Muscle layer of colon (tissue), 2 donors: ENCODE data around the gene MCFD2.
"Not testable (repeated sequence)": the region's sequence is repeated elsewhere in the genome, so short reads cannot be mapped to it uniquely, and the experiment has no call there.

Source experiments
- H3K27ac ChIP-seq: one replicate; pipeline ENCODE4 v1.7.0; 2013; ENCODE audit warnings: low read depth, mild to moderate bottlenecking, low read length, moderate library complexity
- H3K27me3 ChIP-seq, 2 donors: one replicate each; pipeline ENCODE4 v1.7.0; 2013; ENCODE audit warnings: low read length in 2 of 2, mild to moderate bottlenecking in 2 of 2; ENCODE audit not compliant: insufficient read depth in 2 of 2, control insufficient read depth in 1 of 2
- H3K36me3 ChIP-seq: one replicate; pipeline ENCODE4 v1.7.0; 2013; ENCODE audit warnings: mild to moderate bottlenecking, low read length; ENCODE audit not compliant: insufficient read depth
- H3K4me1 ChIP-seq: one replicate; pipeline ENCODE4 v1.7.0; 2013; ENCODE audit warnings: mild to moderate bottlenecking, low read length; ENCODE audit not compliant: insufficient read depth
- H3K4me3 ChIP-seq, 2 donors: one replicate each; pipeline ENCODE4 v1.7.0; 2013; ENCODE audit warnings: low read length in 2 of 2, low read depth in 1 of 2, mild to moderate bottlenecking in 1 of 2, moderate library complexity in 1 of 2
- H3K9ac ChIP-seq: one replicate; pipeline ENCODE4 v1.7.0; 2013; ENCODE audit warnings: low read length
- H3K9me3 ChIP-seq: one replicate; pipeline ENCODE4 v1.7.0; 2013; ENCODE audit warnings: mild to moderate bottlenecking, low read length
- donor health status: abdominal sarcoma.
- donor health status: Adenocarcinoma of cecum.

The MCFD2 gene

GRCh38 chr2:46914578-46915230 is 902 bp downstream of the MCFD2 start:
- H3K27ac ChIP-seq, result peak overlapping the region; percentile 97
- H3K36me3 ChIP-seq, result peaks cover 9% of the 10 kb centered on the region
- H3K4me1 ChIP-seq, result peaks cover 26% of the 10 kb centered on the region
- H3K9me3 ChIP-seq, result no peaks in the 10 kb centered on the region
- peak overlapping the region; percentile 90 to 93 for H3K4me3 ChIP-seq
- no peaks in the 10 kb centered on the region for H3K27me3 ChIP-seq
- H3K9ac ChIP-seq, result peak overlapping the region; percentile 62

GRCh38 chr2:46913471-46914381 is 1.9 kb downstream of the MCFD2 start:
- peaks cover 26% of the 10 kb centered on the region for H3K4me1 ChIP-seq
- H3K9me3 ChIP-seq, result no peaks in the 10 kb centered on the region
- peak overlapping the region; percentile 7 for H3K27ac ChIP-seq
- no peaks in the 10 kb centered on the region for H3K27me3 ChIP-seq
- peak overlapping the region; percentile 62 for H3K9ac ChIP-seq
- H3K4me3 ChIP-seq, result peak overlapping the region in 1 of 2 donors; percentile 90
- H3K36me3 ChIP-seq, result peaks cover 19% of the 10 kb centered on the region

GRCh38 chr2:46909771-46910419 is 5.7 kb downstream of the MCFD2 start:
- H3K27me3 ChIP-seq, result no peaks in the 10 kb centered on the region
- no peak overlapping the region for H3K27ac ChIP-seq
- no peak overlapping the region for H3K9ac ChIP-seq
- no peak overlapping the region for H3K4me3 ChIP-seq
- peaks cover 26% of the 10 kb centered on the region for H3K4me1 ChIP-seq
- H3K36me3 ChIP-seq, result peaks cover 52% of the 10 kb centered on the region
- H3K9me3 ChIP-seq, result no peaks in the 10 kb centered on the region

GRCh38 chr2:46909150-46909549 is 6.5 kb downstream of the MCFD2 start:
- Histone ChIP-seq H3K9ac (no peak overlapping the region), H3K27me3 (no peaks in the 10 kb centered on the region), H3K4me3 (no peak overlapping the region), H3K9me3 (no peaks in the 10 kb centered on the region), H3K4me1 (peaks cover 18% of the 10 kb centered on the region), H3K27ac (no peak overlapping the region), H3K36me3 (peaks cover 52% of the 10 kb centered on the region)

- peaks cover 44% of the 10 kb centered on the region for H3K36me3 ChIP-seq
- not testable (repeated sequence) for H3K9ac ChIP-seq, H3K27me3 ChIP-seq, H3K4me1 ChIP-seq, H3K9me3 ChIP-seq, H3K4me3 ChIP-seq, H3K27ac ChIP-seq
Observed at GRCh38 chr2:46904908-46905678, 10.5 kb downstream of the MCFD2 start.

- not testable (repeated sequence) for H3K9ac ChIP-seq, H3K9me3 ChIP-seq, H3K27ac ChIP-seq, H3K4me1 ChIP-seq, H3K4me3 ChIP-seq, H3K27me3 ChIP-seq
- peaks cover 26% of the 10 kb centered on the region for H3K36me3 ChIP-seq
Observed at GRCh38 chr2:46902980-46903379, 12.6 kb downstream of the MCFD2 start.

- Histone ChIP-seq H3K27ac (no peak overlapping the region), H3K36me3 (peaks cover 20% of the 10 kb centered on the region), H3K9ac (no peak overlapping the region), H3K27me3 (no peaks in the 10 kb centered on the region), H3K4me3 (no peak overlapping the region), H3K9me3 (no peaks in the 10 kb centered on the region), H3K4me1 (no peaks in the 10 kb centered on the region)
Observed at GRCh38 chr2:46902465-46902864, 13.1 kb downstream of the MCFD2 start.

GRCh38 chr2:46901611-46902010 is 14.0 kb downstream of the MCFD2 start:
- Histone ChIP-seq H3K36me3 (peaks cover 12% of the 10 kb centered on the region), H3K9me3 (no peaks in the 10 kb centered on the region), H3K4me1 (no peaks in the 10 kb centered on the region), H3K27me3 (no peaks in the 10 kb centered on the region), H3K9ac (no peak overlapping the region), H3K4me3 (no peak overlapping the region), H3K27ac (no peak overlapping the region)

- H3K4me1 ChIP-seq, result no peaks in the 10 kb centered on the region
- H3K9me3 ChIP-seq, result no peaks in the 10 kb centered on the region
- no peak overlapping the region for H3K27ac ChIP-seq
- peaks cover 5% of the 10 kb centered on the region for H3K36me3 ChIP-seq
- H3K4me3 ChIP-seq, result no peak overlapping the region
- no peak overlapping the region for H3K9ac ChIP-seq
- no peaks in the 10 kb centered on the region for H3K27me3 ChIP-seq
Observed at GRCh38 chr2:46900381-46900780, 15.2 kb downstream of the MCFD2 start.

- Histone ChIP-seq H3K9ac (no peak overlapping the region), H3K27me3 (no peaks in the 10 kb centered on the region), H3K4me1 (no peaks in the 10 kb centered on the region), H3K9me3 (no peaks in the 10 kb centered on the region), H3K4me3 (no peak overlapping the region), H3K36me3 (no peaks in the 10 kb centered on the region), H3K27ac (no peak overlapping the region)
Observed at GRCh38 chr2:46899053-46899452, 16.6 kb downstream of the MCFD2 start.

GRCh38 chr2:46898024-46898423 is 17.6 kb downstream of the MCFD2 start:
- no peak overlapping the region for H3K9ac ChIP-seq
- H3K4me1 ChIP-seq, result no peaks in the 10 kb centered on the region
- H3K36me3 ChIP-seq, result no peaks in the 10 kb centered on the region
- H3K27ac ChIP-seq, result no peak overlapping the region
- no peak overlapping the region for H3K4me3 ChIP-seq
- H3K27me3 ChIP-seq, result no peaks in the 10 kb centered on the region
- H3K9me3 ChIP-seq, result no peaks in the 10 kb centered on the region
